Peyer's patch (tissue), 4 donors: ENCODE measurements around the gene VWA5A. TPM values are rescaled to one million over a fixed set of nuclear protein-coding genes. Genes with fewer than 3 reads are reported as not detected.
"Not testable (repeated sequence)": the region's sequence is repeated elsewhere in the genome, so short reads cannot be mapped to it uniquely, and the experiment has no call there.

Experiments
- DNase-seq, 3 donors: peaks; one replicate each; pipeline ENCODE4 v3.0.0-alpha.2; 2017 to 2019
- H3K27ac ChIP-seq, 4 donors: fragments of 200-600 bp; sonication (generic); one replicate each; pipeline ENCODE4 v1.5.1; 2016 to 2019
- H3K27me3 ChIP-seq, 2 donors: fragments of 200-600 bp; sonication (generic); one replicate each; pipeline ENCODE4 v1.5.1; 2019
- H3K36me3 ChIP-seq, 3 donors: fragments of 200-600 bp; sonication (generic); one replicate each; pipeline ENCODE4 v1.5.1; 2016 to 2019
- H3K4me1 ChIP-seq, 4 donors: fragments of 200-600 bp; sonication (generic); one replicate each; pipeline ENCODE4 v1.5.1; 2016 to 2019
- H3K4me3 ChIP-seq, 4 donors: fragments of 200-600 bp; sonication (generic); 1 replicate in 3 of 4; 2 replicates in 1 of 4; pipeline ENCODE4 v1.5.1; 2016 to 2019; ENCODE audit warnings: mild to moderate bottlenecking in 1 of 4
- H3K9me3 ChIP-seq, 4 donors: fragments of 200-600 bp; sonication (generic); one replicate each; pipeline ENCODE4 v1.5.1; 2016 to 2019; ENCODE audit warnings: mild to moderate bottlenecking in 1 of 4
- POLR2A ChIP-seq, 2 donors: fragments of 450-650 bp; IDR thresholded peaks; one replicate each; pipeline ENCODE4 v1.5.1; 2017; ENCODE audit warnings: antibody characterized with exemption in 2 of 2, mild to moderate bottlenecking in 2 of 2, moderate library complexity in 2 of 2
- total RNA-seq, 4 donors: library from RNA; depleted of rRNA; stranded (reverse); fragments of >200 nt; gene quantifications; one replicate each; pipeline ENCODE4 v1.1.0, GENCODE V29; 2016
- TF ChIP-seq, protein P1 (sequence below), 6 experiments: fragments of 450-650 bp in 4 of 6; fragments of 200-600 bp in 2 of 6; sonication (generic) in 1 of 6; IDR thresholded peaks; one replicate each; pipeline ENCODE4 v1.5.1; 2017 to 2019; ENCODE audit warnings: antibody characterized with exemption in 6 of 6, mild to moderate bottlenecking in 3 of 6, moderate library complexity in 1 of 6

VWA5A gene
- total RNA-seq, 4 donors from 2014 or later: 45.2 to 83.4 (median 62.6) TPM

DNA sequence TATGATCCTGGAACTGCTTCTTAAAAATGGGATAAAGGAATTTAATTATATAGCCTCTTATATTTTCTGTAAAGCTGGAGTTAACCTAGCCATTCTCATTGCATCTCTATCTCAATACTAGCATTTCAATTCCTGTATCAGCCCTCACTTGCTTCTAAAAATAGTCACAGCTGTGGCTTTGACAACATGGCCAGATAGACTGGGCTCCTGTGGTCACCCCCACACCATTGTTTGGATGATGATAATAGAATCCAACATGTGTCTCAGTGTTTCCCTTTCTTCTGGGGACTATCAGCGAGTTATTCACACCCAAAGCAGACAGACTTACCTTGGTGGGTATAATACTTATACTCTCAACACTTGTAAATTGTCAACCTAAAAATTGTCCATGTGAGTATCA lies 6.9 kb downstream of the VWA5A start:
- no peak for DNase-seq
- H3K4me3 ChIP-seq: no peak overlapping the region
- no peaks in the 10 kb centered on the region for H3K9me3 ChIP-seq
- H3K36me3 ChIP-seq: peaks cover 0 to 76% (median 0%) of the 10 kb centered on the region in 3 donors
- no peak for TF ChIP-seq POLR2A (IDR thresholded peaks at IDR 0.05)
- TF ChIP-seq, protein P1, sequence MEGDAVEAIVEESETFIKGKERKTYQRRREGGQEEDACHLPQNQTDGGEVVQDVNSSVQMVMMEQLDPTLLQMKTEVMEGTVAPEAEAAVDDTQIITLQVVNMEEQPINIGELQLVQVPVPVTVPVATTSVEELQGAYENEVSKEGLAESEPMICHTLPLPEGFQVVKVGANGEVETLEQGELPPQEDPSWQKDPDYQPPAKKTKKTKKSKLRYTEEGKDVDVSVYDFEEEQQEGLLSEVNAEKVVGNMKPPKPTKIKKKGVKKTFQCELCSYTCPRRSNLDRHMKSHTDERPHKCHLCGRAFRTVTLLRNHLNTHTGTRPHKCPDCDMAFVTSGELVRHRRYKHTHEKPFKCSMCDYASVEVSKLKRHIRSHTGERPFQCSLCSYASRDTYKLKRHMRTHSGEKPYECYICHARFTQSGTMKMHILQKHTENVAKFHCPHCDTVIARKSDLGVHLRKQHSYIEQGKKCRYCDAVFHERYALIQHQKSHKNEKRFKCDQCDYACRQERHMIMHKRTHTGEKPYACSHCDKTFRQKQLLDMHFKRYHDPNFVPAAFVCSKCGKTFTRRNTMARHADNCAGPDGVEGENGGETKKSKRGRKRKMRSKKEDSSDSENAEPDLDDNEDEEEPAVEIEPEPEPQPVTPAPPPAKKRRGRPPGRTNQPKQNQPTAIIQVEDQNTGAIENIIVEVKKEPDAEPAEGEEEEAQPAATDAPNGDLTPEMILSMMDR (IDR thresholded peaks at IDR 0.05): no peak
- no peak overlapping the region for H3K27ac ChIP-seq
- H3K4me1 ChIP-seq: no peaks in the 10 kb centered on the region
- no peaks in the 10 kb centered on the region for H3K27me3 ChIP-seq

DNA sequence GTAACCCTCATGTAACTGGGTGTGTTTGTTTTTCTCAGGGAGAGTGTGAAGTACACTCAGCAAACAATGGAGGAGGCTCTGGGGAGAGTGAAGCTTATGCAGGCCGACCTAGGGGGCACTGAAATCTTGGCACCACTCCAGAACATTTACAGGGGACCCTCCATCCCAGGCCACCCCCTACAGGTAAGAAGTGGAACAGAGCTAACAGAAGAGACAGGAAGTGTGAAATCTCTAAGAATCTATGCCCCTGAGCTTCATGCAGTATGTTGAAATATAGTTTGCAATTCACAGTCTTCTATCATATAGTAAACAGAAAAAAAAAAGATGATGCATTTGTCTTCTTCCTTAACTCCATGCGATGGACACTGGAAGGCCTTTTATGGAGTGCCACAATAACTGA lies 8.4 kb downstream of the VWA5A start:
- H3K27ac ChIP-seq: no peak overlapping the region
- no peaks in the 10 kb centered on the region for H3K9me3 ChIP-seq
- no peak for DNase-seq
- H3K4me3 ChIP-seq: no peak overlapping the region
- no peaks in the 10 kb centered on the region for H3K27me3 ChIP-seq
- H3K36me3 ChIP-seq: peaks cover 0 to 62% (median 0%) of the 10 kb centered on the region in 3 donors
- H3K4me1 ChIP-seq: no peaks in the 10 kb centered on the region
- TF ChIP-seq, protein P1 (IDR thresholded peaks at IDR 0.05): no peak
- no peak for TF ChIP-seq POLR2A (IDR thresholded peaks at IDR 0.05)

DNA sequence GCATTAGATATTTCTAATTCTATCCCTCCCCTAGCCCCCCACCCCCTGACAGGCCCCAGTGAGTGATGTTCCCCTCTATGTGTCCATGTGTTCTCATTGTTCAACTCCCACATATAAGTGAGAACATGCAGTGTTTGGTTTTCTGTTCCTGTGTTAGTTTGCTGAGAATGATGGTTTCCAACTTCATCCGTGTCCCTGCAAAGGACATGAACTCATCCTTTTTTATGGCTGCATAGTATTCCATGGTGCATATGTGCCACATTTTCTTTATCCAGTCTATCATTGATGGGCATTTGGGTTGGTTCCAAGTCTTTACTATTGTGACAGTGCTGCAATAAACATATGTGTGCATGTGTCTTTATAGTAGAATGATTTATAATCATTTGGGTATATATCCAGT lies 11.9 kb downstream of the VWA5A start:
- not testable (repeated sequence) for H3K27me3 ChIP-seq, H3K4me3 ChIP-seq, H3K4me1 ChIP-seq, DNase-seq, H3K27ac ChIP-seq, H3K9me3 ChIP-seq
- peaks cover 0 to 32% (median 0%) of the 10 kb centered on the region in 3 donors for H3K36me3 ChIP-seq

DNA sequence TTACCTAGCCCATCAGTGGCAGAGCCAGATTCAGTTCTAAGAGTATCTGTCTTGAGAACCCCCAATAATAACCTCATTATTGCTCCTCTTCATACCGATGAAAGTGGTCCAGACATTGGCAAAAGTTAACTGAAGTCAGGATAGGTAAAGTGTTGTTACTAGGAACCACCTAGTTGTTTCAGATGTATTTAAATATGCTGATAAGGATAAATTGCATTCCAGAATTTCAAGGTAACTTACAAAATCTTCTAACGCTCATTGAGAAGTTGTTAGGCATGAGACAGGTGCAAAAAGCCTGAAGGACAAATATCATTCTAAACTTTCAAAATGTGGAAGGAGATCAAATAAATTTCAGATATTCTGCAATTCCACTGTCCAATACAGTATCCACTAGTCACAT lies 27.8 kb downstream of the VWA5A start:
- H3K4me3 ChIP-seq: no peak overlapping the region
- H3K9me3 ChIP-seq: peaks cover 0 to 3% (median 0%) of the 10 kb centered on the region in 4 donors
- peaks cover 0 to 72% (median 0%) of the 10 kb centered on the region in 3 donors for H3K36me3 ChIP-seq
- H3K27ac ChIP-seq: no peak overlapping the region
- DNase-seq: no peak
- TF ChIP-seq POLR2A (IDR thresholded peaks at IDR 0.05): no peak
- TF ChIP-seq, protein P1 (IDR thresholded peaks at IDR 0.05): no peak
- no peaks in the 10 kb centered on the region for H3K4me1 ChIP-seq
- no peaks in the 10 kb centered on the region for H3K27me3 ChIP-seq

DNA sequence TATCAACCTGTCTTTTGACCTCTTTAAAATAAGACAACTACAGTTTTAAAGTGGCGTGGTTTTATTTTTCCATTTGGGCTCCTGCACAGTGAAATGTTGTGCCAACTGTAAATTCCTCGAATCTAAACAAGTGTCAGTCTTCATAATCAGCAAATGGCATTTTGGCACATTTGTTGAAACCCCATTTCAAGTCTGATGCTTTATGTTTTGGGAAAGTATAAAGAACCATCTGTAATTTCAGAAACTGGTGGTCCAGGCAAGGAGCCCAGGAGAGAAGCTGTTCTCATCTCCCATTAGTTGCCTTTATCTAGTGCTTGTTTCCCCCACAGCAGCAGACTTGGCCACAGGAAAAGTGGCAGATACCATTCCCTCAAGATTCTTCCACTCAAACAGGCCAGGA lies 32.7 kb downstream of the VWA5A start:
- TF ChIP-seq POLR2A (IDR thresholded peaks at IDR 0.05): no peak
- TF ChIP-seq, protein P1 (IDR thresholded peaks at IDR 0.05): no peak
- Histone ChIP-seq H3K27me3 (no peaks in the 10 kb centered on the region), H3K27ac (no peak overlapping the region), H3K4me3 (no peak overlapping the region), H3K36me3 (peaks cover 0 to 34% (median 0%) of the 10 kb centered on the region in 3 donors), H3K4me1 (no peaks in the 10 kb centered on the region), H3K9me3 (no peaks in the 10 kb centered on the region)
- no peak for DNase-seq

DNA sequence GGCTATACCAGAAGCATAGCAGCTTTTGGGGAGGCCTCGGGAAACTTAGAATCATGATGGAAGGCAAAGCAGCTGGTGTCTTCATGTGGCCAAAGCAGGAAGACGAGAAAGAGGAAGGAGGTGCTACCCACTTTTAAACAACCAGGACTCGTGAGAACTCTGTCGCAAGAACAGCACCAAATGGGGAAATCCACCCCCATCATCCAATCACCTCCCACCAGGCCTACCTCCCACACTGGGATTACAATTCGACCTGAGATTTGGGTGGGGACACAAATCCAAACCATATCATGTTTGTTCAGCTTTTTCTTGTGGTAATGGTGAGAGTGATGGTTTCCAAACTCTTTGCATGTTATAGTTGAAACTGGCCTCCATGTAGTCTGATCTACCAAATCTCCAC lies 35.4 kb downstream of the VWA5A start:
- no peaks in the 10 kb centered on the region for H3K9me3 ChIP-seq
- peaks cover 0 to 9% (median 0%) of the 10 kb centered on the region in 3 donors for H3K36me3 ChIP-seq
- no peak overlapping the region for H3K4me3 ChIP-seq
- H3K27me3 ChIP-seq: no peaks in the 10 kb centered on the region
- H3K4me1 ChIP-seq: no peaks in the 10 kb centered on the region
- no peak overlapping the region for H3K27ac ChIP-seq
- TF ChIP-seq, protein P1 (IDR thresholded peaks at IDR 0.05): no peak
- no peak for TF ChIP-seq POLR2A (IDR thresholded peaks at IDR 0.05)
- no peak for DNase-seq
